GM19463 (cell line): ENCODE data around the gene EPHX1.
"Not testable (repeated sequence)": the region's sequence is repeated elsewhere in the genome, so short reads cannot be mapped to it uniquely, and the experiment has no call there.

Experiments used
- ATAC-seq: cut with Tn5 transposase; IDR thresholded peaks from one replicate; pipeline ENCODE4 v1.9.1; 2021; ENCODE audit warnings: mild to moderate bottlenecking, moderate library complexity; ENCODE audit not compliant: unreplicated experiment

Gene EPHX1

GRCh38 chr1:225880222-225880588 lies 70.3 kb downstream of the EPHX1 start:
- ATAC-seq = no peak

- no peak for ATAC-seq
Measured at GRCh38 chr1:225880636-225881035, 70.7 kb downstream of the EPHX1 start.

- peak; percentile 15 for ATAC-seq
Measured at GRCh38 chr1:225881081-225881958, 71.4 kb downstream of the EPHX1 start.

GRCh38 chr1:225881959-225882693 lies 72.2 kb downstream of the EPHX1 start, which contains the start of gene TMEM63A:
Gene TMEM63A (minus strand): TSS chr1:225882380. CDS start chr1:225877580, 4,800 bp downstream.
- ATAC-seq = peak; percentile 56

DNA sequence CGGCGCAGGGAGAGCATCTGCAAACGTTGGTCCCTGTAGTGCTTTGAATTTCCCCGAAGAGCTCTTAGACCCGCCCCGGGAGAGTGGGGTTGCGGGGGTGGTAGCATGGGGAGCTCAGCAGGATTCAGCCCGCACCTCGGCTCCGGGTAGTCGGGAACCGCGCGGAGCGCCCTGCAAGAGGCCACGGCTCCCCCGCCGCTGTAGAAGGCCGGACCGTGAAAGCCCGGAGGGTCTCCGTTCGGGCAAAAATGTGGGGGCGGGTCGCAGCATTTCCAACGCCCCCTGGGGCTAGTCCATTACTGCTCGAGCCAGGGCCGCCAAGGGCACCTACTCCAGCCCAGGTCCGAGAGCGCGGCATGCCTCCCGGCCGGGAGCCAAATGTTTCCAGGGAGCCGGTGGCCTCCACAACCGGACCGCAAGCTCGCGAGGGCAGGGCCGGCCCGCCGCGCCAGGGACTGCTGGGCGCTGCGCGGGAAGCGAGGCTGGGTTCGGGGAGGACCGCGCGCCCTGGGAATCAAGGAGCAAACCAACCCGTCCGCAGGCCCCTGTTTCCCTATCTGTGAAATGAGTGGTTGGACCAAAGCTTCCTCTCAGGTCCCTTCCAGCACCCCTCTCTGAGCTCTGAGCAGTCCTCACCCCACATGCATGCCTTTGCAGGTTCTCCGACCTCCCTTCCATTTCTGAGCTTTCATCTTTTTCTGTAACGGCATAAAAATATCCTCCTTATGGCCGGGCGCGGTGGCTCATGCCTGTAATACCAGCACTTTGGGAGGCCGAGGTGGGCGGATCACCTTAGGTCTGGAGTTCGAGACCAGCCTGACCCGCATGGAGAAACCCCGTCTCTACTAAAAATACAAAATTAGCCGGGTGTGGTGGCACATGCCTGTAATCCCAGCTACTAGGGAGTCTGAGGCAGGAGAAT lies 73.0 kb downstream of the EPHX1 start:
- ATAC-seq = peak; percentile 20

- ATAC-seq = no peak
Measured at GRCh38 chr1:225883616-225884265, 73.8 kb downstream of the EPHX1 start.

GRCh38 chr1:225885336-225885735 lies 75.4 kb downstream of the EPHX1 start:
- no peak for ATAC-seq

DNA sequence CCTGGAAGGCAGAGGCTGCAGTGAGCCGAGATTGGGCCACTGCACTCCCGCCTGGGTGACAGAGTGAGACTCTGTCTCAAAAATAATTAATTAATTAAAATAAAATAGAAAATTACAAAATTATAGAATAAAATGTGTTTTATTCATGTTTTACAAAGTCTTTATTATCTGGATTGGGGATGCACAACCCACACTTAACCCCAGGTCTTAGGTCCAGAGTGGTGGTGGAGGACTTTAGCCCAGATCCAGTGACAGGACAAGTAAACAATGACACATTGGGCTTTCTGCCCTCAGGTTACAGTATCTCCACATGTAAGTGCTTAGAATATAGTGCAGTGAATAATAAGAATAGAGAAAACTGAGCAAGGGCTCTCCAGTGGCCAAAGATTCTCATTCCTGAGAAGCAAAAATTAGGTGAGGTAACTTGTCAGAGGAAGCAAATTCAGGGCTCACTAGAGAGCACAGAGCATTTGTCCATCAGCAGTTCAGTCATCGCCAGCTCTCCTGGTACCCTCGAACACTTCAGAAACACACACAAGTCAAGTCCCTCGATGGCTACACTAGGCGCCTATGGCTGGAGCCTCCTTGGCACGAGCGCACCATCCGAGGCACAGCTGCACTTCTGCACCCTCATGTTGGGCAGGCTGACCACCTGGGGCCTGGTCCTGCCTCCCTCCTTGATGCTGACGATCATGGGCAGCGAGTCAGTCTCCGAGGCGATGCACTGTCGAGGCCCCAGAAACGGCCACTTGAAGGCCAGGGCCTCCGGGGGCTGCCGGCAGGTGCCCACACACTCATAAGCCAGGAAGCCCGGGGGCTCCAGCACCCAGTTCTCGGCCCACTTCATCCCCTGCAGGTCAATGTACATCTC lies 76.5 kb downstream of the EPHX1 start:
- ATAC-seq = no peak

DNA sequence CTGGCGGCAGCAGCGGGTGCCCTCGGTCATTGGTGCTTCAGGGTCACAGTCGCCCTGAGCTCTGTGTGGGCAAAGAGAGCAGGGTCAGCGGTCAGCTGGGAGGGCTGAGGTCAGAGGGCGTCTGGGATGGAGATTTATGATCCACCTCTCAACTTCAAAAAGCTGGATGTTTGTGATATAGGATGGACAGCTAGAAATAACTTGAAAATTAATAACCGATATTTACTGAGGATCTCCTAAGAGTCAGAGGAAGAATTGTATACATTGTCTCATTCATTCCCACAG lies 77.0 kb downstream of the EPHX1 start:
- no peak for ATAC-seq

DNA sequence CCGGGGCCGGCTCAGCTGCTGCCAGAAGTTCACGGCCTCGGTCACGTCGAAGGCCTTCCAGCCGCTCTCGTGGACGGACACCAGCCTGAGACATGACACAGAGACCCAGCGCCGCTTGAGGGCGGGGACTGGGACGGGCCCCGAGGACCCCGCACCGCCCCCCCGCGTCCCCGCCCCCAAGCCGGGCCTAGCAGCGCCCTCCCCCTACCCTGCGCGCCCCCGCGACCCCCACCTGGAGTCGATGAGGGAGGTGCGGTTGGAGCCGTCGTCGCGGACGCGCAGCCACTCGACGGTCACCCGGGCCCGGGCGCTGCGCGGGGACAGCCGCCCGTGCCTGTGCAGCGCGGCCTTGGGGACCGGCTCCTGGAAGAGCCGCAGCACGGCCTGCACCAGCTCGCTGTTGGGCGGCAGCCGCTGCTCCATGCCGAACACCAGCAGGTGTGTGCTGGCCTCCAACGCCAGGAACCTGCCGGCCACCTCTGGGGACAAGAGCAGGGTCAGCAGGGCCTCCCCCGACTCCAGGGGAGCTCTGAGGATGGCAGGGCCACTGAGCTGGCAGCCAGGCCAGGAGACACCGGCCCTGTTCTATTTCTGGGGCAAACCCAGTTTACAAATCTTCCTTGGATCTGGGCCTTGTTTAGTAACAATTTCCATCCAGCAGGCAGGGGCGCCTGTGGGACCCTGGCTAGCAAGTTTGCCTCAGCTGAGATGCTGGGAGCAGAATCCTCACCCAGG lies 77.8 kb downstream of the EPHX1 start:
- not testable (repeated sequence) for ATAC-seq

DNA sequence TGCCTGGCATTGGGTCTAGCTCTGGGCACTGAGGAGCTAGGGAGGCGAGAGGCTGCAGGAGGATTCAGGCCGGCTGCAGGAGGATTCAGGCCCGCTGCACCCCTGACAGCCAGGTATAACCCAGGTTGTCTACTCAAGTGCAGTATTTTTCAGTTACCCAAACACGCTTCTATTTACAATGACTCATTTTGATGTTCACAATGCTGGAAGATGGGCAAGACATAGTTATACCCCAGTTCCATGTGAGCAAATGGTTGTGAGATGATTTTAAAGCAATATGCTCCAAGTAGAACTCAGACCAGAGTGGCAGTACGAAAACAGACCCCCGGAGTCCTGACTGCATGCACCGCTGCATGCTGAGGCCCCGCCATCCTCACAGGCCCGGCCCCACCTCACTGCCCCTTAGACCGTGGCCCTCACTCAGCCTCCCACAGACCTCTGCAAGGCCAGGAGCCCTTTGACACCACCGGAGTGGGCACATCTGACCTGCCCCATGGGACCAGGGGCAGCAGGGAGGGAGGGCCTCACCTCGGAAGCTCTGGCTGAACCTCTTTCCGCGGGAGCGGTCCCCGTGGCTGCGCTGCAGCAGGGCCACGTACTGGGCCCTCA lies 78.5 kb downstream of the EPHX1 start:
- ATAC-seq = no peak

GRCh38 chr1:225888898-225889601 lies 79.1 kb downstream of the EPHX1 start, which contains the start of gene LEFTY1:
Gene LEFTY1 (minus strand): TSS chr1:225889146. CDS start chr1:225889066, 80 bp downstream.
- ATAC-seq = no peak

DNA sequence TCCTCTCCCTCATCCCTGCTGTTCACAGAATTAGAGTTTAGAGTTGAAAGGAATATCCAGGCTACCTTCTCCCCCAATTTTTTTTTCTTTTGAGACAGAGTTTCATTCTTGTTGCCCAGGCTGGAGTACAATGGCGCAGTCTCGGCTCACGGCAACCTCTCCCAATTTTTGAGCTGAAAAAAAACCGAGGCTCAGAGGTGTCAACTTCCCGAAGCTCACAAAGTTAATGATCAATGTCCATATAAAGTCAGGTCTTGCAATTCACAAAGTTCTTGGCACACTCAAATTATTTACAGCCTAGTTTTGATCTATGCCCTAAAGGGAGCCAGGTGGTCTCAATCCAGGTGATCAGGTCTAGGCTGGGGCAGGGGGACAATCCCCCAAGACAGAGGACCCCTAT lies 79.8 kb downstream of the EPHX1 start:
- no peak for ATAC-seq

DNA sequence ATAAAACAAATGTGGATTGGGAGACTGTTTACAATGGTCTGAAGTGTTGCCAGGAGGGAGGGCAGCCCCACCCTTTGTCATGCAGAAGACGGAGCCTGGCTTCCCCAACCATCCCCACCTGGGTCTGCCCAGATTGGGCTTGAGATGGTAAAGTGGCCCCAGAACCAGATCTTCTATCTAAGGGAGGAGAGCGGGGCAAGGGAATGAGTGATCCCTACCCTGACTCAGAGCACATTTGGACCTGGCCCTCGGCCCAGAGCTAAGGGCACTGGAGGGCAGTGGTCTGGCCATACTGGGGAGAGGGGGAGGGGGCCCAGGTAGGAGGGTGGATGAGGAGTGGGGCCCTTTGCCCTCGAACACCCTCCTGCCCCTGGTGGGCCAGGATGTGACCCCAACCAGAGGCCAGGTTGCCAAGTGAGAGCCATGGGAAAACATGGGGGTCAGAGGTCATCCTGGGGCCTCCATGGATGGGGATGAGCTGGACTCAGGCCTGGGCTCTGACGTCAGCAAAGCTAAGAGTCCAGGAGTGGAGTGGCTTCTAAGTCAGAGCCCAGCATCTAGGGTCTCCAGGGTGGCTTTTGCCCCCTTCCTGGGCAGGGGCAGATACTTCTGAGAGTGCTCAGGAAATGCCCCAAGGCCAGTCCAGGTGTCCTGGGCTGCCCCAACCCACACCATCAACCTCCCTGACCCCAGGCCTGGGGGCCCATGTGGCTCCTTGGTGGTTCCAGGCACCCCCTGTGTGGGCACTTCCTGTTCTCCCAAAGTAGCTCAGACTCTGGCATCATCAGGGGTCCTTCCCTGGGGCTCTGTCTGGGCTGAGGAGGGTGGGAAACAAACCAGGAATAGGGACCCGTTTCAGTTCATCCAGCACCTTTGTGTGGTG lies 80.7 kb downstream of the EPHX1 start:
- no peak for ATAC-seq

GRCh38 chr1:225891229-225891972 lies 81.5 kb downstream of the EPHX1 start:
- no peak for ATAC-seq

GRCh38 chr1:225892307-225892706 lies 82.4 kb downstream of the EPHX1 start:
- no peak for ATAC-seq
